ES-I3 (cell line): ENCODE results near the gene HGS.

ENCODE experiments used
- H3K36me3 ChIP-seq: 2 replicates; pipeline ENCODE4 v1.6.1; 2013; ENCODE audit warnings: mild to moderate bottlenecking, low read length, control low read depth, moderate library complexity; ENCODE audit not compliant: insufficient read depth
- H3K4me1 ChIP-seq: 2 replicates; pipeline ENCODE4 v1.6.1; 2013; ENCODE audit warnings: mild to moderate bottlenecking, control low read depth, low read length; ENCODE audit not compliant: insufficient read depth
- H3K9ac ChIP-seq: 2 replicates; pipeline ENCODE4 v1.6.1; 2013; ENCODE audit warnings: low read depth, mild to moderate bottlenecking, low read length, moderate library complexity
- H3K9me3 ChIP-seq: 2 replicates; pipeline ENCODE4 v1.6.1; 2013; ENCODE audit warnings: mild to moderate bottlenecking, low read length, moderate library complexity; ENCODE audit not compliant: control insufficient read depth, insufficient read depth

Gene HGS

DNA sequence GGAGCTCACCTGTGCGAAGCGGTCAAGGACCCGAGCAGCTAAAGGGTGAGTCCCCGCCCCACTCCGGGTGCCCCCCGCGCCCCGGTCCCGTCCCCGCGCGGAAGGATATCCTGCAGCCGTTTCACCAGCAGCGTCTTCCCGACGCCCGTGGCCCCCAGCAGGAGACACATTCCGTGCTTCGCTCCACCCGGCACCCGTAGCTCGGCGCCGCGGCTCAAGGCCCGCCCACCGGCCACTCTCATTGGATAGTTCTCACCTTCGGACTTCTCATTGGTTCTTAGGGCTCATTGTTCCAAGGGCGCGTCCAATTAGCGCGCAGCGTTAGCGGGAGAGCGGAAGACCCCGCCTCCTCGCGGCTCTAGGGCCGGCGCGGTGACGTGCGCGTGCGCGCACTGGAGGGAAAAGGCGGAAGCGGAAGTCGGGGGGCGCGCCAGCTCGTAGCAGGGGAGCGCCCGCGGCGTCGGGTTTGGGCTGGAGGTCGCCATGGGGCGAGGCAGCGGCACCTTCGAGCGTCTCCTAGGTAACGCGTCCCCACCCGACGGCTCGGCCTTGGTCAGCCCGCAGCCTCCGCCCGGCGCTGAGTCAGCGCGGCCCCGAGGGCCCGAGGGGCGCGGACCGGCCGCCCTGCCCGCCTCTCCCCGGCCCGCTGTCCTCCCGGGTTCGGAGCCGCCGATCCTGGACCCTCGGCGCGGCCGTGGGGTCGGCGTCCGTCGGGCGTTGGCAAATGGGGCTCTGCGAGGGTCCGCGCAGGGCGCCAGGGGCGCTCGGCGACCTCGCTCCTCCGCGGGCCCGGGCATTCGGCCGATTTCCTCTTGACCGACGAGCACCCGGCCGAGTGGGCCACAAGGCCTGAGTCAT lies at the start of gene HGS, which contains the start of gene ARL16:
TSS of gene HGS (plus strand) at position 428 of the 858 bp plus-strand sequence. CDS start at position 484, 56 bp downstream.
TSS of gene ARL16 (minus strand) at position 214 of the 858 bp plus-strand sequence. CDS start at position 170, 44 bp downstream.
- Histone ChIP-seq H3K9ac (peak within 1 kb of the TSS; percentile 78), H3K4me1 (peaks cover 12% of the 10 kb centered on the region; the same call in 1 of the 2 replicates), H3K36me3 (no peaks in the 10 kb centered on the region; the same call in 1 of the 2 replicates), H3K9me3 (no peaks in the 10 kb centered on the region)

DNA sequence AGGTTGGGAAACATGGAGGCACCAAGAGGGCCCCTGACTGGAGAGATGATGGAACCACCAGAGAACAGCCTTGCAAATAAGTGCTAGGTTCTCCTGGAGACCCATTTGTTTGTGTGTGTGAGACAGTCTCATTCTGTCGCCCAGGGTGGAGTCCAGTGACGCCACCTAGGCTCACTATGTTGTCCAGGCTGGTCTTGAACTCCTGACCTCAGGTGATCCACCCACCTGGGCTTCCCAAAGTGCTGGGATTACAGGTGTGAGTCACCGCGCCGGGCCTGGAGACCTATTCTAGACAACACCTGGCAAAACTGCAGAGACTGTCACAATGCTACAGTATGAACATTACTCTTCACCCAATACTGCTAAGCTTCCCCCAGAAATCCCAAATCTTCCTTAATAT lies 48.4 kb upstream of the HGS start:
- Histone ChIP-seq H3K9me3 (no peaks in the 10 kb centered on the region), H3K9ac (peak overlapping the region; percentile 92; the same call in 1 of the 2 replicates)

DNA sequence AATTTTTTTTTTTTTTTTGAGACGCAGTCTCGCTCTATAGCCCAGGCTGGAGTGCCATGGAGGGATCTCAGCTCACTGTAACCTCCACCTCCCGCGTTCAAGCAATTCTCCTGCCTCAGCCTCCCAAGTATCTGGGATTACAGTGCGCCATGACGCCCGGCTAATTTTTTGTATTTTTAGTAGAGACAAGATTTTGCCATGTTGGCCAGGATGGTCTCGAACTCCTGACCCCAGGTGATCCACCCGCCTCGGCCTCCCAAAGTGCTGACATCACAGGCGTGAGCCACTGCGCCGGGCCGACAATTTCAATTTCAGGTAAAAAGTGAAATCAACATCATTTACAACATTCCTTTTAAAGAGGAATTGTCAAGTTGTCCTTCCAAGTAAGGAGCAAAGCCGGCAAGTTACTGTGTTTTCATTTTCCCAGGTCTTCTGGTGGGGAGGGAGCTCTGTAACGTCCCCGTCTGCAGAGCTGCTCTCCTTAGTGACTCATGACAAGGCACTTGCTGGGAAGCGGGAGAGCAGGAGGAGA lies 47.8 kb upstream of the HGS start:
- Histone ChIP-seq H3K9me3 (no peaks in the 10 kb centered on the region), H3K9ac (peak overlapping the region; percentile 92), H3K4me1 (peaks cover 3% of the 10 kb centered on the region; the same call in 1 of the 2 replicates), H3K36me3 (no peaks in the 10 kb centered on the region; the same call in 1 of the 2 replicates)

More for the DNA sequence above, 48.4 kb upstream of the HGS start:
- Histone ChIP-seq H3K36me3 (no peaks in the 10 kb centered on the region; the same call in 1 of the 2 replicates), H3K4me1 (peaks cover 3% of the 10 kb centered on the region; the same call in 1 of the 2 replicates)

DNA sequence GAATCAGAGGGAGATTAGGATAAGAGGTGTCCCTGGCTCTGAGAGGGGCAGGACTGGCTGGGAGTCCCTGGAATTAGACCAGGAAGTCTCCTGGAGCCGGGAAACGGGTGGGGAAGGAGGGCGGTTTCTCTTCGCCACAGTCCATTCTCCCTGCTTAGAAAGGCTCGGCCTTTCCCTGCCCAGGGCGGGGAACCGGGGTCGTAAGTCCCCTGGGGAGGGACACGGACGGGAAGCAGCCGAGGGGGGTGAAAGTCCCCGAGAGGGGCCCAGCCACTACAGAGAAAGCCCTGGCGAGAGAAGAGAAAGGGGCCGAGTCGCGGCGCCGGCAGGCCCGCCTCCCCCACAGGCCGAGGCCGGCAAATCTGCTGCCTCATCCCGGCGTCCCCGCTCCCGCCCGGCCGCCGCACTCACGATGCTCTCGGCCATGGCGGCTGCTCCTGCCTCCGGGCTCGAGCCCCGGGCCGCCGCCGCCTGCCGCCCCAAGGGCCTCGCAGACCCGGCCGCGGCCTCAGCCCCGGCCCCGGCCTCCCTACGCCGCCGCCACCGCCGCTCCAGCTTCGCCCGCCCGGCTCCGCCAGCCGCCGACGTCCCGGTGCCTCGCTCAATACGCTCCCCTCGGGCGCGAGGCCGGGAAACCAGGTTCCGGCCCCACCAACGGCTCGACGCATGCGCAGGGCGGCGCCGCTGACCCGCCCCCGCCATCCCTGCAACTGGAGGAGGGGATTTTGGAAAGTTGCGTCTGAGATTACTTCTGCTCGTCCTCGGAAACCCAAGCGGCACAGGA lies 47.1 kb upstream of the HGS start, which contains the start of the genes NPLOC4 and TSPAN10:
TSS of gene NPLOC4 (minus strand) at position 608 of the 784 bp plus-strand sequence. CDS start at position 426, 182 bp downstream.
TSS of gene TSPAN10 (plus strand) at position 692 of the 784 bp plus-strand sequence. CDS start 5,217 bp downstream, outside the sequence.
- Histone ChIP-seq H3K4me1 (peaks cover 3% of the 10 kb centered on the region; the same call in 1 of the 2 replicates), H3K9ac (peak within 1 kb of the TSS; percentile 92), H3K9me3 (no peaks in the 10 kb centered on the region), H3K36me3 (no peaks in the 10 kb centered on the region; the same call in 1 of the 2 replicates)

DNA sequence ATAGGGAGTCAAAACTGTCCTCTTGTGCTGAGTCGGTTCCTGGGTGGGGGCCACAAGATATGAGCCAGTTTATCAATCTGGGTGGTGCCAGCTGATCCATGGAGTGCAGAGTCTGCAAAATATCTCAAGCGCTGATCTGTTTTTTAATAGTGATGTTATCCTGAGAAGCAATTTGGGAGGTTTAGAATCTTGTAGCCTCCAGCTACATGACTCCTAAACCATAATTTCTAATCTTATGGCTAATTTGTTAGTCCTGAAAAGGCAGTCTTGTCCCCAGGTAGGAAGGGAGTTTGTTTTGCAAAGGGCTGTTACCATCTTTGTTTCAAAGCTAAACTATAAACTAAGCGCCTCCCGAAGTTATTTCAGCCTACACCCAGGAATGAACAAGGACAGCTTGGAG lies 45.1 kb upstream of the HGS start:
- Histone ChIP-seq H3K36me3 (no peaks in the 10 kb centered on the region; the same call in 1 of the 2 replicates), H3K4me1 (peaks cover 11% of the 10 kb centered on the region; the same call in 1 of the 2 replicates), H3K9ac (no peak overlapping the region), H3K9me3 (no peaks in the 10 kb centered on the region)

DNA sequence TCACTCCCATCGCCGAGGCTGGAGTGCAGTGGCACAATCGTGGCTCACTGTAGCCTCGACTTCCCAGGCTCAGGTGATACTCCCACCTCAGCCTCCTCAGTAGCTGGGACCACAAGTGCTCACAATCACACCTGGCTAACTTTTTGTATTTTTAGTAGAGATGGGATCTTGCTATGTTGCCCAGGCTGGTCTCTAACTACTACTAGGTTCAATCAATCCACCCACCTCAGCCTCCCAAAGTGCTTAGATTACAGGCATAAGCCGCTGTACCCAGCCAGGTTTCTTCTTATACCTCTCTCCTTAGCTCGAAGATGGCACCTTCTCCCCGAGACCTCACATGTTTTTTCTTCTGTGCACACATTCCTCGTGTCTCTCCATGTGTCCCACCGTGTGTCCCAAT lies 43.8 kb upstream of the HGS start:
- Histone ChIP-seq H3K4me1 (peaks cover 11% of the 10 kb centered on the region; the same call in 1 of the 2 replicates), H3K36me3 (no peaks in the 10 kb centered on the region), H3K9ac (no peak overlapping the region), H3K9me3 (no peaks in the 10 kb centered on the region)

GRCh38 chr17:81641825-81642489 lies 41.9 kb upstream of the HGS start:
- Histone ChIP-seq H3K36me3 (no peaks in the 10 kb centered on the region), H3K9ac (no peak overlapping the region), H3K9me3 (no peaks in the 10 kb centered on the region), H3K4me1 (peaks cover 8% of the 10 kb centered on the region; the same call in 1 of the 2 replicates)

GRCh38 chr17:81644496-81644895 lies 39.3 kb upstream of the HGS start:
- Histone ChIP-seq H3K9ac (no peak overlapping the region), H3K4me1 (peaks cover 14% of the 10 kb centered on the region; the same call in 1 of the 2 replicates), H3K9me3 (no peaks in the 10 kb centered on the region), H3K36me3 (no peaks in the 10 kb centered on the region)

DNA sequence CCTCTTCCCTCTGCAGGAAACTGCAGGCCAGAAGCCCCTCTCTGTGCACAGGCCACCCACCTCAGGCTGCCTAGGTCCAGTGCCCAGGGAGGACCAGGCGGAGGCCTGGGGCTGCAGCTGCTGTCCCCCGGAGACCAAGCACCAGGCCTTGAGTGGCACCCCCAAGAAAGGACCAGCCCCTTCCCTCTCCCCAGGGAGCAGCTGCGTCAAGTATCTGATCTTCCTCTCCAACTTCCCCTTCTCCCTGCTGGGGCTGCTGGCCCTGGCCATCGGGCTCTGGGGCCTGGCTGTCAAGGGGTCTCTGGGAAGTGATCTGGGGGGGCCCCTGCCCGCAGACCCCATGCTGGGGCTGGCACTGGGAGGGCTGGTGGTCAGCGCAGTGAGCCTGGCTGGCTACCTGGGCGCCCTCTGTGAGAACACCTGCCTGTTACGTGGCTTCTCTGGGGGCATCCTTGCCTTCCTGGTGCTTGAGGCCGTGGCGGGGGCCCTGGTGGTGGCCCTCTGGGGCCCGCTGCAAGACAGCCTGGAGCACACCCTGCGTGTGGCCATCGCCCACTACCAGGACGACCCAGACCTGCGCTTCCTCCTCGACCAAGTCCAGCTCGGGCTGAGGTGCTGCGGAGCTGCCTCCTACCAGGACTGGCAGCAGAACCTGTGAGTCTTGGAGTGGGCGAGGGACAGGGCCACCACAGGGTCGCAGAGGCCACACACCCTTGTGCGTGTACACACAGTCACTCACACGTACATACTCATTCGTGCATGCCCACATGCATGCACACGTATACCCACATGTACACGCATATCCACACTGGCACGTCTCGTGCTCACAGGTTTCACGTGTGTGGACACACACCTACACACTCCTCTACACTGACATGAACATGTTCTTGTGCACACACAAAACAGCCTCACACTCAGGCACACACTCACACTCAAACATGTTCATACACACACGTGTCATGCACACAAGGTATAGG lies 38.5 kb upstream of the HGS start:
- no peak overlapping the region for H3K9ac ChIP-seq

GRCh38 chr17:81646869-81647600 lies 36.8 kb upstream of the HGS start:
- H3K36me3 ChIP-seq, result no peaks in the 10 kb centered on the region
- no peaks in the 10 kb centered on the region for H3K9me3 ChIP-seq
- peaks cover 16% of the 10 kb centered on the region; the same call in 1 of the 2 replicates for H3K4me1 ChIP-seq
- H3K9ac ChIP-seq, result peak overlapping the region; percentile 54; the same call in 1 of the 2 replicates

More for the DNA sequence above, 38.5 kb upstream of the HGS start:
- no peaks in the 10 kb centered on the region for H3K9me3 ChIP-seq
- no peaks in the 10 kb centered on the region for H3K36me3 ChIP-seq
- H3K4me1 ChIP-seq, result peaks cover 14% of the 10 kb centered on the region; the same call in 1 of the 2 replicates

DNA sequence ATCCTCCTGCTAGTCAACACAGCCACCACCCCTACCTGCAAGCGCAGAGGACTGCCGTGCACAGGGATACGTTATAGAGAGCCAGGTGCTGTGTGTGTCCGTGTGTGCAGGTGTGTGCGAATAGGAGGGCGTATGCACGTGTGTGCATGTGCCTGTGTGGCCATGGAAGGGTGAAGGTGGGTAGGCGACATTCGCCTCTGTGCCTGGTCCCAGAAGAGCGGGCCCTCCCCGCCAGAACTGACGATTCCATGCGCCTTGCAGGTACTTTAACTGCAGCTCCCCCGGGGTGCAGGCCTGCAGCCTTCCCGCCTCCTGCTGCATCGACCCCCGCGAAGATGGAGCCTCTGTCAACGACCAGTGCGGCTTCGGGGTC lies 36.2 kb upstream of the HGS start:
- Histone ChIP-seq H3K36me3 (no peaks in the 10 kb centered on the region), H3K9me3 (no peaks in the 10 kb centered on the region), H3K9ac (peak overlapping the region; percentile 54; the same call in 1 of the 2 replicates), H3K4me1 (peaks cover 11% of the 10 kb centered on the region; the same call in 1 of the 2 replicates)
